NT2/D1 (cell line): Measurements from ENCODE around the gene KIFBP.

Experiments used
- YY1 ChIP-seq: IDR thresholded peaks from 2 replicates; pipeline ENCODE4 v1.6.1; 2011; ENCODE audit not compliant: insufficient read length, insufficient read depth
- ZNF274 ChIP-seq: IDR thresholded peaks from 2 replicates; pipeline ENCODE4 v1.6.1; 2011; ENCODE audit warnings: mild to moderate bottlenecking, low read depth, low read length

- no peak for TF ChIP-seq ZNF274
- TF ChIP-seq YY1: no peak
Observed at GRCh38 chr10:69010151-69010640, 21.6 kb downstream of the KIFBP start.
